K562 (cell line): ENCODE data around the gene HECW1. TPM values are rescaled to one million over a fixed set of nuclear protein-coding genes. Genes with fewer than 3 reads are reported as not detected.

ENCODE experiments used
- ATAC-seq: fragments of 200-7000 bp; cut with Tn5 transposase; 3 replicates; pipeline ENCODE4 v1.9.1; 2020; ENCODE audit warnings: moderate library complexity
- BruUV-seq: library from RNA; stranded (reverse); fragments of 400-500 nt; replicated peaks from 2 replicates; lab custom pipeline; 2021; lab: Mats Ljungman, UMichigan
- CTCF ChIA-PET: fragments of 300-600 bp; formaldehyde crosslinking; extraction: SDS; loops from one replicate; lab custom pipeline; 2021; ENCODE audit warnings: low intra/inter-chr PET ratio; lab: Yijun Ruan, JAX
- POLR2A ChIA-PET: fragments of 300-600, 350-650 bp; sonication (Branson Sonifier 250); formaldehyde crosslinking; extraction: SDS; loops from one replicate; lab custom pipeline; 2021; ENCODE audit warnings: antibody characterized with exemption, inconsistent platforms; lab: Yijun Ruan, JAX
- DNase-seq, 4 experiments: peaks; one replicate each; pipeline versions ENCODE4 v3.0.0 to v3.0.0-alpha.2; 2011 to 2018; ENCODE audit warnings: low spot score in 3 of 4, mixed read lengths in 3 of 4; ENCODE audit errors: extremely low read depth in 1 of 4
- FAIRE-seq: peaks from 2 replicates; lab custom pipeline; 2011; peaks lifted over from hg19 to GRCh38; lab: Jason Lieb, UNC
- H2AFZ ChIP-seq: 2 replicates; pipeline ENCODE4 v1.6.0; 2011; ENCODE audit warnings: low read depth, low read length, control low read depth, inconsistent platforms
- H3K27ac ChIP-seq: fragments of 200-600 bp; 3 replicates; pipeline ENCODE4 v1.8.0; 2011; ENCODE audit warnings: low read depth, mild to moderate bottlenecking, control low read depth, inconsistent platforms, low read length, moderate library complexity, mixed read lengths; ENCODE audit errors: extremely low read depth
- H3K27me3 ChIP-seq, 2 experiments: fragments of 300-600 bp in 1 of 2; 2 replicates in 1 of 2; 3 replicates in 1 of 2; pipeline versions ENCODE4 v1.6.0 to v1.8.0; 2011; ENCODE audit warnings: inconsistent platforms in 2 of 2, low read length in 2 of 2, mild to moderate bottlenecking in 1 of 2, mixed read lengths in 1 of 2, moderate library complexity in 1 of 2; ENCODE audit not compliant: control insufficient read depth in 2 of 2, insufficient read depth in 2 of 2
- H3K36me3 ChIP-seq: fragments of 300-600 bp; 3 replicates; pipeline ENCODE4 v1.8.0; 2011; ENCODE audit warnings: mild to moderate bottlenecking, low read length, inconsistent platforms; ENCODE audit not compliant: control insufficient read depth, insufficient read depth
- H3K4me1 ChIP-seq, 2 experiments: fragments of 200-600 bp in 1 of 2; replicated peaks in 1 of 2; 2 replicates in 1 of 2; 3 replicates in 1 of 2; pipeline versions ENCODE4 v1.5.1 to v1.8.0; 2011; ENCODE audit warnings: inconsistent platforms in 2 of 2, low read length in 2 of 2, mild to moderate bottlenecking in 1 of 2, mixed read lengths in 1 of 2, moderate library complexity in 1 of 2; ENCODE audit not compliant: control insufficient read depth in 2 of 2, insufficient read depth in 2 of 2
- H3K4me2 ChIP-seq: 2 replicates; pipeline ENCODE4 v1.6.1; 2011; ENCODE audit warnings: low read length, control low read depth, inconsistent platforms, mixed read lengths; ENCODE audit not compliant: insufficient read depth
- H3K4me3 ChIP-seq: fragments of 200-600 bp; sonication (generic), shearing (Covaris generic); 2 replicates; pipeline ENCODE4 v1.5.1; 2016; ENCODE audit warnings: control low read depth, inconsistent platforms
- H3K79me2 ChIP-seq: fragments of 200-600 bp; 3 replicates; pipeline ENCODE4 v1.8.0; 2011; ENCODE audit warnings: low read length, inconsistent platforms; ENCODE audit not compliant: control insufficient read depth, insufficient read depth
- H3K9ac ChIP-seq, 2 experiments: 2 replicates each; pipeline versions ENCODE4 v1.6.0 to v1.6.1; 2011; ENCODE audit warnings: low read depth in 2 of 2, low read length in 2 of 2, control low read depth in 1 of 2, inconsistent platforms in 1 of 2, mild to moderate bottlenecking in 1 of 2, mixed read lengths in 1 of 2; ENCODE audit not compliant: insufficient read depth in 1 of 2
- H3K9me1 ChIP-seq: one replicate; pipeline ENCODE4 v1.6.0; 2011; ENCODE audit warnings: inconsistent platforms, mild to moderate bottlenecking, low read length, moderate library complexity; ENCODE audit not compliant: control insufficient read depth, insufficient read depth
- H3K9me3 ChIP-seq: replicated peaks from 2 replicates; pipeline ENCODE4 v1.5.1; 2011; ENCODE audit warnings: low read depth, low read length, inconsistent platforms; ENCODE audit not compliant: control insufficient read depth, insufficient read depth
- H4K20me1 ChIP-seq: replicated peaks from 2 replicates; pipeline ENCODE4 v1.6.1; 2011; ENCODE audit warnings: low read length, inconsistent platforms, mixed read lengths; ENCODE audit not compliant: control insufficient read depth, insufficient read depth
- ARNT ChIP-seq, 2 experiments: fragments of 450-650 bp; IDR thresholded peaks; 2 replicates each; pipeline ENCODE4 v1.6.1; 2016; ENCODE audit warnings: mild to moderate bottlenecking in 1 of 2
- FOXP1 ChIP-seq: sonication (generic); formaldehyde crosslinking; IDR thresholded peaks from 2 replicates; pipeline ENCODE4 v1.8.0; 2022; ENCODE audit warnings: mild to moderate bottlenecking, missing genetic modification reagents
- HNRNPL ChIP-seq: fragments of 200-400 bp; formaldehyde crosslinking; IDR thresholded peaks from 2 replicates; pipeline ENCODE4 v1.6.1; 2017; ENCODE audit warnings: low read depth, mild to moderate bottlenecking, low read length
- HSF4 ChIP-seq: fragments of 250-450 bp; sonication (Bioruptor Pico); IDR thresholded peaks from 2 replicates; pipeline ENCODE4 v2.1.2; 2022; ENCODE audit warnings: mild to moderate bottlenecking, moderate library complexity, borderline replicate concordance
- LARP7 ChIP-seq: fragments of 450-650 bp; IDR thresholded peaks from 2 replicates; pipeline ENCODE4 v1.6.1; 2016
- PURB ChIP-seq: sonication (generic); formaldehyde crosslinking; IDR thresholded peaks from 2 replicates; pipeline ENCODE4 v1.9.0; 2021; ENCODE audit warnings: low read depth, mild to moderate bottlenecking, missing genetic modification reagents
- ZBTB7A ChIP-seq: IDR thresholded peaks from 2 replicates; pipeline ENCODE4 v1.6.1; 2011; ENCODE audit warnings: low read depth, mild to moderate bottlenecking, low read length, moderate library complexity, borderline replicate concordance; ENCODE audit not compliant: control insufficient read depth
- ZNF830 ChIP-seq: fragments of 250-450 bp; sonication (Bioruptor Pico); IDR thresholded peaks from 2 replicates; pipeline ENCODE4 v1.5.0; 2021; ENCODE audit warnings: mild to moderate bottlenecking
- WGBS: fragments of 100-300 bp; shearing (Covaris generic); methylation state at CpG from one replicate; pipeline ENCODE4 v1.1.6; 2016; ENCODE audit warnings: low coverage, mixed read lengths; ENCODE audit not compliant: insufficient coverage; ENCODE audit errors: missing lambda C conversion rate; 5-methylcytosine and 5-hydroxymethylcytosine counted together
- in situ Hi-C: fragments of 300-500 bp; cut with MboI; formaldehyde crosslinking; loops from 4 replicates; pipeline ENCODE4 v1.15.0; 2018; ENCODE audit warnings: inconsistent platforms, mixed read lengths
- intact Hi-C: fragments of 100-400 bp; cut with micrococcal nuclease; formaldehyde crosslinking; loops from 2 replicates; pipeline ENCODE4 v1.14.2; 2022
- polyA plus RNA-seq, 8 experiments: library from polyadenylated mRNA; depleted of rRNA in 4 of 8; stranded (reverse) in 5 of 8; unstranded in 3 of 8; fragments of >200 nt; fragmentation: Nextera tagmentation in 2 of 8; fragmentation: Illumina TruSeq in 1 of 8; extraction: Ambion mirVana in 2 of 8; extraction: Trizol in 1 of 8; gene quantifications; 2 replicates each; pipeline versions ENCODE4 v1.2.1 to v1.2.3, GENCODE V29; 2011 to 2014; ENCODE audit warnings: inconsistent platforms in 1 of 8, missing spikeins in 1 of 8
- total RNA-seq, 7 experiments: library from RNA; depleted of rRNA in 6 of 7; stranded (reverse); fragments of >200 nt in 6 of 7; fragmentation: Illumina TruSeq in 2 of 7; extraction: Trizol in 2 of 7; gene quantifications; 2 replicates each; pipeline versions ENCODE4 v1.2.1 to v1.2.3, GENCODE V29; 2011 to 2021; ENCODE audit warnings: low replicate concordance in 1 of 7
- TF ChIP-seq, protein P1 (sequence below): sonication (generic); IDR thresholded peaks from 2 replicates; pipeline ENCODE4 v1.6.1; 2016
- TF ChIP-seq, protein P2 (sequence below): IDR thresholded peaks from 2 replicates; pipeline ENCODE4 v1.6.1; 2014; ENCODE audit warnings: antibody characterized with exemption

HECW1 gene
- total and polyA plus RNA-seq, 9 of the 15 experiments (the other 6 are each of a cell fraction or from before 2014, with no cell fraction given), result 0.07 to 0.31 (median 0.13) TPM; not detected in 4

DNA sequence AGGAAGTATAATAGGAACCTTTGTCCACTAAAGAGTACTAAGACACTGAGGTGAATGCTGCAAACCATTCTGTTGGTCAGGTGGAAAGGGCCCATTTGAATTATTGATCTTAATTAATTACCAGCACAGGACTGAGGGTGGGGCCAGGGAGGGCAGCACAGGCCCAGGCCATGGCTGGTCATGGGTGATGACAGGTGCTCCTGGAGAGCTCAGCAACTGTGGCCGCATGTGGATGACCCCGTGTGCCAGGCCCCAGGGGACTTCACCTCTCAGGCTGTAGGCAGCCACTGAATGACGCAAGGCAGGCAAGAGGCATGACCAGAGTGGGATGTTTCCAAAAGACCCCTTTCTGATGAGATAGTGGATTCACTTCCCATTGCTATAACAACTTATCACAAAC, 54.2 kb downstream of the HECW1 start:
- Histone ChIP-seq H2AFZ (no peak overlapping the region), H3K9ac (no peak overlapping the region), H3K9me3 (no peaks in the 10 kb centered on the region), H4K20me1 (no peaks in the 10 kb centered on the region), H3K4me2 (no peak overlapping the region), H3K9me1 (peaks cover 2% of the 10 kb centered on the region), H3K27me3 (peaks cover 5 to 31% of the 10 kb centered on the region in 2 experiments; a peak in 4 of 5 replicates), H3K4me3 (no peak overlapping the region), H3K27ac (no peak overlapping the region), H3K79me2 (no peaks in the 10 kb centered on the region), H3K4me1 (no peaks in the 10 kb centered on the region), H3K36me3 (no peaks in the 10 kb centered on the region)
- BruUV-seq, result no TSS peak
- no peak for DNase-seq
- no peak for FAIRE-seq
- CTCF ChIA-PET, result no interaction called here
- POLR2A ChIA-PET, result no interaction called here
- intact Hi-C loops (no loop called here), in situ Hi-C loops (no loop called here)
- WGBS, result 0% methylated on average over 3 of the region's 3 CpGs
- ATAC-seq, result no peak
- TF ChIP-seq, protein P1, sequence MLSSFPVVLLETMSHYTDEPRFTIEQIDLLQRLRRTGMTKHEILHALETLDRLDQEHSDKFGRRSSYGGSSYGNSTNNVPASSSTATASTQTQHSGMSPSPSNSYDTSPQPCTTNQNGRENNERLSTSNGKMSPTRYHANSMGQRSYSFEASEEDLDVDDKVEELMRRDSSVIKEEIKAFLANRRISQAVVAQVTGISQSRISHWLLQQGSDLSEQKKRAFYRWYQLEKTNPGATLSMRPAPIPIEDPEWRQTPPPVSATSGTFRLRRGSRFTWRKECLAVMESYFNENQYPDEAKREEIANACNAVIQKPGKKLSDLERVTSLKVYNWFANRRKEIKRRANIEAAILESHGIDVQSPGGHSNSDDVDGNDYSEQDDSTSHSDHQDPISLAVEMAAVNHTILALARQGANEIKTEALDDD, result no peak
- TF ChIP-seq HNRNPL (no peak), PURB (CRISPR knock-in tag) (no peak), ARNT (IDR thresholded peaks at IDR 0.05) (no peak), FOXP1 (CRISPR knock-in tag) (no peak), HSF4 (CRISPR knock-in tag) (no peak), ZNF830 (no peak), ZBTB7A (no peak), LARP7 (no peak)
- TF ChIP-seq, protein P2, sequence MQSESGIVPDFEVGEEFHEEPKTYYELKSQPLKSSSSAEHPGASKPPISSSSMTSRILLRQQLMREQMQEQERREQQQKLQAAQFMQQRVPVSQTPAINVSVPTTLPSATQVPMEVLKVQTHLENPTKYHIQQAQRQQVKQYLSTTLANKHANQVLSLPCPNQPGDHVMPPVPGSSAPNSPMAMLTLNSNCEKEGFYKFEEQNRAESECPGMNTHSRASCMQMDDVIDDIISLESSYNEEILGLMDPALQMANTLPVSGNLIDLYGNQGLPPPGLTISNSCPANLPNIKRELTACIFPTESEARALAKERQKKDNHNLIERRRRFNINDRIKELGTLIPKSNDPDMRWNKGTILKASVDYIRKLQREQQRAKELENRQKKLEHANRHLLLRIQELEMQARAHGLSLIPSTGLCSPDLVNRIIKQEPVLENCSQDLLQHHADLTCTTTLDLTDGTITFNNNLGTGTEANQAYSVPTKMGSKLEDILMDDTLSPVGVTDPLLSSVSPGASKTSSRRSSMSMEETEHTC, result no peak
